Measurements from ENCODE around the gene RIPK1.
"Not testable (repeated sequence)": the region's sequence is repeated elsewhere in the genome, so short reads cannot be mapped to it uniquely, and the experiment has no call there.

RIPK1 gene

GRCh38 chr6:3068329-3069214 is at the start of gene RIPK1:
Gene RIPK1 (plus strand): TSS chr6:3068494. CDS start chr6:3076824, 8,330 bp downstream.
- peak within 1 kb of the TSS; percentile 67 for H3K4me3 ChIP-seq (ENCODE audit: control insufficient read depth, low read depth, low read length)
- TF ChIP-seq CTCF (IDR thresholded peaks at IDR 0.05; ENCODE audit: control insufficient read depth, insufficient read depth, low read depth, low read length, missing control alignments): peak; percentile 18
- no peak for DNase-seq (ENCODE audit: low read depth)

GRCh38 chr6:3019065-3019464 is 49.2 kb upstream of the RIPK1 start:
- no peak for DNase-seq (ENCODE audit: low read depth)
- no peak for TF ChIP-seq CTCF (IDR thresholded peaks at IDR 0.05; ENCODE audit: control insufficient read depth, insufficient read depth, low read depth, low read length, missing control alignments)
- no peak overlapping the region for H3K4me3 ChIP-seq (ENCODE audit: control insufficient read depth, low read depth, low read length)

DNA sequence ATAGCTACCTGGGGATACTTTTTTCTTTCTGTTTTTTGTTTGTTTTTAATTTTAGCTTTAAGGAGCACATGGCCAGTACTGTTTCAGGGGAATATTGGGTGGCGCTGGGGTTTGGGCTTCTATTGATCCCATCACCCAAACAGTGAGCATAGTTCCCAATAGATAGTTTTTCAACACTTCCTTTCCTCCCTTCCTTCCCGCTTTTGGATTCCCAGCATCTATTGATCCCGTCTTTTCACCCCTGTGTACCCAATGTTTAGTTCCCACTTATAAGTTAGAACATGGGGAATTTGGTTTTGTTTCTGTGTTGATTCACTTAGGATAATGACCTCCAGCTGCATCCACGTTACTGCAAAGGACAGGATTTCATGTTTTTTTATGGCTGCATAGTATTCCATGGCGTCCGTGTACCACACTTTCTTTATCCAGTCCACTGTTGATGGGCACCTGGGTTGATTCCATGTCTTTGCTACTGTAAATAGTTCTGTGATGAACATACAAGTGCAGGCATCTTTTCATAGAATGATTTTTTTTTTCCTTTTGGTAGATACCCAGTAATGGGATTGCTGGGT is 48.5 kb upstream of the RIPK1 start:
- no peak overlapping the region for H3K4me3 ChIP-seq (ENCODE audit: control insufficient read depth, low read depth, low read length)
- no peak for DNase-seq (ENCODE audit: low read depth)
- TF ChIP-seq CTCF (IDR thresholded peaks at IDR 0.05; ENCODE audit: control insufficient read depth, insufficient read depth, low read depth, low read length, missing control alignments): no peak

DNA sequence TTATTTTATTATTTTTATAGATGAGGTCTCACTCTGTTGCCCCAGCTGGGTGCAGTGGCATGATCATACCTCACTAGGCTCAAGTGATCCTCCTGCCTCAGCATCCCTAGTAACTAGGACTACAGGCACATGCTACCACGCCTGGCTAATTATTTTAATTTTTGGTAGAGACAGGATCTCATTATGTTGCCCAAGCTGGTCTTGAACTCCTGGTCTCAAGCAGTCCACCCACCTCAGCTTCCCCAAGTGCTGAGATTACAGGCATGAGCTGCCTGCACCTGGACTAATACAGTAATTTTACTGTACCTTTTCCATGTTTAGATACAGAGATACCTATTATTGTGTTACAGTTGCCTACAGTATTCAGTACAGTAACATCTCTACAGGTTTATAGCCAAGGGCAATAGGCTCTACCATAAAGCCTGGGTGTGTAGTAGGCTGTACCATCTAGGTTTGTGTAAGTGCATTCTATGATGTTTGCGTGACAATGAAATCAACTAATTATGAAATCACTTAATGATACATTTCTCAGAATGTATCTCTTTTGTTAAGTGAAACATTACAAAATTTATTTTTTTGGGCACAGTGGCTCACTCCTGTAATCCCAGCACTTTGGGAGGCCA is 47.2 kb upstream of the RIPK1 start:
- not testable (repeated sequence) for H3K4me3 ChIP-seq (ENCODE audit: control insufficient read depth, low read depth, low read length); DNase-seq (ENCODE audit: low read depth)

DNA sequence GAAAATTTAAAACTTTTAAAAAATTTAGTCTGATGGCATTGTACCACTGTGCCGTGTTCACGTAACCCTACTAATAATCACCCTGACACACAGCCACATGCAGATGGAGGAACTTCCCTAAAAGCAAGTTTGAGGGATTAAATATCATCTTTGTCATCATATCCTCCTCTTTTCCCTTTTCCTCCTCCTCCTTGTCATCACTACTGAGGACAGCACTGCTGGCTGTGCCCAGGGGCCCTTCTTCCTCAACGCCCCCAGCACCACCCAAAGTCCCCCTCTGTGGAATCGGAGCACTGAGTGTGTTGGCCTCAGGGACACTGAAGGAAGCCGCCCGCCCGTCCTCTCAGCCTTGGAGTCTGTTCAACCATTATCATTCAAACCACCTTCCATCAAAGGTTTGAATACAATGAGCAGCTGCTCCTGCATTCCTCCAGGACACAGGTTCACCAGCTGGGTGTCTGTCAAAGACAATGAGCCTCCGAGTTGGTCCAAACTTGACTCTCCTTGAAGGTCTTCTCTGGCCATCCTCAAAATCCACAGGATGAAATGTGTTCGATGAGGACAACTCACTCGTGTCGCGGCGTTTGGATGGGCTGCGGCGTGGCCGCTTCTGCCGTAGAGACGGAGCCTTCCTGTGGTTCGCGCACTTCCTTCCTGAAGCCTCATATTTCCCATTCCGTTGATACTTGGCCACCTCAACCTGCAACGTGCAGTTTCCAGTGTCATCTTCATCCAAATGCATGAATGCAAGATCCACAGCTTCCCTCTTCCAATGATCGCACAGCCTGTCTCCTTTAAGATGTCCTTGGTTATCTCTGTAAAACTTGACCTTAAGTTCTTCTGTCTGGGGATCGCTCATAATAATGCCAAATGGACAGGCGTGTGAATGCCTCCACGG is 45.3 kb upstream of the RIPK1 start:
- H3K4me3 ChIP-seq (ENCODE audit: control insufficient read depth, low read depth, low read length): peak overlapping the region; percentile 41
- TF ChIP-seq CTCF (IDR thresholded peaks at IDR 0.05; ENCODE audit: control insufficient read depth, insufficient read depth, low read depth, low read length, missing control alignments): no peak
- DNase-seq (ENCODE audit: low read depth): no peak

GRCh38 chr6:3023663-3024483 is 44.4 kb upstream of the RIPK1 start:
- no peak for TF ChIP-seq CTCF (IDR thresholded peaks at IDR 0.05; ENCODE audit: control insufficient read depth, insufficient read depth, low read depth, low read length, missing control alignments)
- DNase-seq (ENCODE audit: low read depth): peak; percentile 65
- H3K4me3 ChIP-seq (ENCODE audit: control insufficient read depth, low read depth, low read length): peak overlapping the region; percentile 41

All from AG09309 (cell line).